GM11168 (cell line): ENCODE results near the gene CNPPD1.

Experiments
- in situ Hi-C: fragments of 300-500 bp; cut with MboI; formaldehyde crosslinking; loops from one replicate; pipeline ENCODE4 v1.12.0; 2022; ENCODE audit warnings: low sequenced_read_pairs; ENCODE audit not compliant: unreplicated experiment

CNPPD1 gene

DNA sequence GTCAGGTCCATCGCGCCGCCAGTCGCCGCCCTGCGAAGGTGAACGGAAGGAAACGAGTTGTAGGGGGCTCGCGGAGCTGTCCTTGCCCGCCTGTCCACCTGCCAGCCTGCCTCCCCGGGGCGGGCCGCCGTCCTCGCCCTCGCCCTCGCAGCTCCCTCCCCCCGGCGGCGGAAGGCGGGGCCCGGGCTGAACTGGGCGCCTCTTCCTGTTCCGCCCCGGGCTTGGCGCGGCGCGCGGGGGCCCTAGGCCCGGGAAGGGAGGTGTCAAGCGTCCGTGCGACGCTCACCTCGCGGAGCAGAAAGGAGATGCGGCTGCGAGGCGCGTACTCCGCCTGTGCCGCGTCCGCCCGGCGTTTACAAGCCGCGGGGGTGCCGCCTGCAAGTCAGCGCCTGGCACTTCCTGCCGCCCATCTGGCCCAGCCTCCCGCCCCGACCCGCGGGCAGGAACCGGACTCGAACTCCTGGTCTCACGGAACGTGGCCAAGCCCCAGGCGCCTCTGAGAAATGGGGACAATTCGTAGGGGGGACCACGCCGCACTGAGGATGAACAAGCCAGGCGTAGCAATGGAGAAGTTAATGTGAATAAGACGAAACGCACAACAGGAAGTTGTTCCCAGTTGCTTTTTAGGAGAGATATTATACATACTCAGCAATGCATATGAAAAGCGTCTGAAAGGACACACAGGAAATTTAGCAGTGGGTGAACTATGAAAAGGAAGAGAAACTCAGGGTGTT lies at the start of gene CNPPD1:
Gene CNPPD1 (minus strand): TSS at position 108 of the 734 bp plus-strand sequence. CDS start 97 bp downstream, at position 11.
- in situ Hi-C loops: no loop called here

GRCh38 chr2:219225350-219225749 lies 48.6 kb upstream of the CNPPD1 start:
- in situ Hi-C loops: no loop called here

DNA sequence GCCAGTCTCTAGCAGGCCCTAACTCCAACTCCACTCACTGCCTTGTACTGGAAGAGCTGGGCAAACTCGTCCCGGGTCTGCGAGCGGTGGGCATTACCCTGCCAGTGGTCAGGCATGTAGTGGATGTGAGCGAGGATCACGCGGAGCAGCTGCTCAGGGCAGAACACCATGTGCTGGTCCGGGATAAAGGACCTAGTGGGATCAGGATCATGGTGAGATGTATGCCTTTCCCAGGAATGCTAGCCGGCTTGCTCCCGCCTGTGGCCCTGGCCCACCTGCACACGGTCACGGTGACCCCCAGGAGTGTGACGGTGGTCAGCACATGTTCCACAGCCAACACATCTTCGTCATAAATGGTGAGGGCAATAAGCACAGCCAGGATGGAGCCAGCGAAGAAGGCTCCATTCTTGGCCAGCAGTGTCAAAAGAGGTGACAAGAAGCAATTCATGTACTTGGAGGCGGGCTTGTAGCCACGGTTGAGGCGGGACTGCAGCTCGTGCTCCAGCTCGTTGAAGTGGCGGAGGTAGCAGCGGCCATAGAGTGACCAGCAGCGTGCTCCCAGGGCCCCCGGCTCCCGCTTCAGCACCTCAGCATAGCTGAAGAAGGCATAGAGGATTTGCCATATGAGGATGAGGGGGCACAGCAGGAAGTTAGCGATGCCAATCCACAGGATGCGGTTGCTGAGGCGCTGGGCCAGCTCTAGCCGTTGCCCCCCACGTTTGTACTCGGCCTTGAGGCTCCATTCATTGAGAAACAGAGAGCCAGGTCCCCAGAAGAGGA lies 47.3 kb upstream of the CNPPD1 start:
- in situ Hi-C loops: no loop called here

DNA sequence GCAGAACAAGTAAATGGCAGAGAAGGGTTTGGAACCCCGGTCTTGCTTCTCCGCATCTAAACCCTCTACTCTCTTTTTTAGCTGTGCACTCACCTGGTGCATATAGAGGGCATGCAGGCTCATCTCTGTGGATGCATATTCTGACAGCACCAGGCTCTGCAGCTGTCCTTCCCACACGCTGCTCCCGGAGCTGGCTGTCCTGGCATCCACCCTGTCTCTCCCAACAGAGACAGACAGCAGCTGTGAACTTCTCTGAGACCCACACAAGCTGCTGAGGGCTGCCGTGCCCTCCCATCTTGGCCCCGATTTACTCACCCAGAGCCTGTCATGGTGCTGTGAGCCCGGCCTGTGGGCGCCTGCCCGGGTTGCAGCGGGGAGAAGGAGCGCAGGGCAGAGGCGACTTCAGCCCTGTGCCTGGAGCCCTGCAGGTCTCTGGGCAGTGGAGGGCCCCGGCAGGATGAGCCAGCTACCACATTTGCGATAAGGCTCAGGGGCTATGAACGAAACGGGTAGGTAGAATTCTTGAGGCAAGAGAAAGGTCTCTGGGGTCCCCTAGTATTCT lies 45.3 kb upstream of the CNPPD1 start:
- in situ Hi-C loops: no loop called here

- in situ Hi-C loops: no loop called here
Observed at GRCh38 chr2:219220652-219221402, 44.1 kb upstream of the CNPPD1 start.

GRCh38 chr2:219219784-219220532 lies 43.2 kb upstream of the CNPPD1 start:
- in situ Hi-C loops: no loop called here

- in situ Hi-C loops: no loop called here
Observed at GRCh38 chr2:219218732-219219701, 42.3 kb upstream of the CNPPD1 start, which contains the start of gene ABCB6. TSS of gene ABCB6 (minus strand) at chr2:219218958. CDS start at chr2:219218673, 285 bp downstream.

DNA sequence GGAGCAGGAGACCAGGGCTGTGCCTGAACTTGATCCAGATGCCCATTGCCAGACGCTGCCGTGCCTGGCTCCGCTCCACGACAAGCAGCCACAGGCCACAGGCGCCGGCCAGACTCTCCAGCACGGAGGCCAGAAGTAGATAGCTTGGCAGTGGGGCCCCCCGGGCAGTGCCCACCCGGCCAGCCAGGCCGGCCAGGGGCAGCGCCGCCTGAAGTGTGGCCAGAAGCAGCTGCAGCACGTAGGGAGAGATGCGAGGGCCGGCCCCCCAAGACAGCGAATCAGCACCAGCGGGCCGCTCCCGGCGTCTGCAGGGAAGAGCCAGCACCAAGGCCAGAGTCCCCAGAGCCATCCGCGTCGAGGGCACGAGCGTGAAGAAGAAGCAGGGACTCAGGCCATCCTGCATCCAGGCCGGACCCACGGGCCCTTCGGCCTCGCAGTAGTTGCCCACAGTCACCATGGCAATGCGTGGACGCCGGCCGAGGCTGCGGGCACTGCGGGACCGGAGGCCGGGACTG lies 41.5 kb upstream of the CNPPD1 start:
- in situ Hi-C loops: no loop called here

- in situ Hi-C loops: no loop called here
Observed at GRCh38 chr2:219216535-219216915, 39.8 kb upstream of the CNPPD1 start.

- in situ Hi-C loops: no loop called here
Observed at GRCh38 chr2:219215871-219216534, 39.3 kb upstream of the CNPPD1 start.

DNA sequence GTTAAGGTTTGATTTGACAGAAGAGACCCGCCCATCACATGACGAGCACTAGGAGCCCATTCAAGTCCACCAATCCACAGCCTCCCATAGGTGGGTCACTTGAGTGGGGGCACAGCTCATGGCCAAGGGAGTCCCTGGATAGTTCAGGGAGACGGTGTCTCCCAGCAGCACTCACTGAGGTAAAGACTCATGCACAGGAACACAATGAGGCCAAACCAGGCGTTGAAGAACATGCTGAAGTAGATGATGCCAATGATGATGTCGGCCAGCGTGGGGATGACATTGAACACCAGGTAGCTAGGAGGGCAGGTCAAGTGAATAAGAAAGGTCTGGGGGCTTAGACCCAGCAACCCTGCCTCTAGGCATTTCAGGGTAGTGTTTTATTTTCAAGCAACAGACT lies 38.1 kb upstream of the CNPPD1 start:
- in situ Hi-C loops: no loop called here

DNA sequence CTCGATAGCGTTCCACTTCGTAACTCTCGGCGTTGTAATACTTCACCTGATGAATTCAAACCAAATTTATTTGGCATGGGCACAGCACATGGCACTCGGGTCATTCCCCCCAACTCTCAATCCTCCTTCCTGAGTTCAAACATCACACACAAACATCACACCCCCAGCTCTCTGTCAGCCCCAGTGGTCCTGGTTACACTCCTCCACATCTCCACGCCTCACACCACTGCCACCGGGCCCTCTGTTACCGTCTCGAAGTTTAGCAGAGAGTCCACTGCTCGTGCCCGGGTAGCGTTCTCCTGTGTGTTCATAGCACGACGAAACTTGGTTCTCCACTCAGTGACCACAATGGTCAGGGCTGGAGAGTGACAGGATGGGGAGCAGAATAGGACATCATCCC lies 37.4 kb upstream of the CNPPD1 start:
- in situ Hi-C loops: no loop called here

- in situ Hi-C loops: no loop called here
Observed at GRCh38 chr2:219213486-219214071, 36.9 kb upstream of the CNPPD1 start.

DNA sequence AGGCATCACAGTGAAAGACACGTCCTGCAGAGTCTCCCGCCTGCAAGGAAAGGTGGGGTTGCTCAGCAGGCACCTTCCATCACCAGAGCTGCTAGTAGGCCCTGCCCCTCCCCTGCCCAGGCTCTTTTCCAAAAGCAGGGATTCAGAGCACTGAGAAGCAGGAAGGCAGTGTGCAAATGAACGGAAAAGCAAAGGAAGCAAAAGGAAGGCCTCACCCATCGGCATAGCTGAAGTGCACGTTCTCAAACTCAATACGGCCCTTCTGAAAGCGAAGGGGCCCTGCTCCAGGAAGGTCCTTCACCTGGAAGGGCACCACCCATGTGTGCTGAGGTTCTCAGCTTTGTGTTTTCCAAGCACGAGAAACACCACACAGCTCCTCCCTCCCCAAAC lies 36.3 kb upstream of the CNPPD1 start:
- in situ Hi-C loops: no loop called here

DNA sequence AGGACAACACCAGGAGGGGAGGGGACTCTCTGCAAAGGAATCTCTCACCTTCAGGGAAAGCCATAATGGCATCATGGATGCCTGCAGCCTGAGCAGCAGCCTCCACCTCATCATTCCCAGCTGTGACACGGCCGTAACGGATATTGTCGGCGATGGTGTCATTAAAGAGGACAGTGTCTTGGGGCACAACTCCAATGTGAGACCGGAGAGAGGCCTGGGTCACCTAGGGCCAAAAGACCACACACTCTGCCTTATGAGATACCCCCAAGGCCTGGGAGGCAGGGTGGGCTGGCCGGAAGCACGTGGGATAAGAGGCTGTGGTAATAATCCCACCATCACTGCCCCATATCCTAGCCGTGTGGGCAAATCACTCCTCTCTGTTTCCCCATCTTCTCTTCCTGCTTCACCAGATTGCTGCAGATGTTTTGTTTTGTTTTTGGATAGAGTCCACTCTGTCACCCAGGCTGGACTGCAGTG lies 34.2 kb upstream of the CNPPD1 start:
- in situ Hi-C loops: no loop called here

- in situ Hi-C loops: no loop called here
Observed at GRCh38 chr2:219210196-219210885, 33.6 kb upstream of the CNPPD1 start.
